GM18508 (cell line): Measurements from ENCODE around the gene ZNF775.
"Not testable (repeated sequence)": the region's sequence is repeated elsewhere in the genome, so short reads cannot be mapped to it uniquely, and the experiment has no call there.

Source experiments
- ATAC-seq: cut with Tn5 transposase; IDR thresholded peaks from one replicate; pipeline ENCODE4 v1.9.1; 2021; ENCODE audit warnings: moderate number of reproducible peaks; ENCODE audit not compliant: insufficient read depth, unreplicated experiment

Gene ZNF775

GRCh38 chr7:150380463-150380862, 1.3 kb downstream of the ZNF775 start:
- ATAC-seq, result no peak

- no peak for ATAC-seq
These were observed 2.0 kb downstream of the ZNF775 start for GRCh38 chr7:150381096-150381495.

DNA sequence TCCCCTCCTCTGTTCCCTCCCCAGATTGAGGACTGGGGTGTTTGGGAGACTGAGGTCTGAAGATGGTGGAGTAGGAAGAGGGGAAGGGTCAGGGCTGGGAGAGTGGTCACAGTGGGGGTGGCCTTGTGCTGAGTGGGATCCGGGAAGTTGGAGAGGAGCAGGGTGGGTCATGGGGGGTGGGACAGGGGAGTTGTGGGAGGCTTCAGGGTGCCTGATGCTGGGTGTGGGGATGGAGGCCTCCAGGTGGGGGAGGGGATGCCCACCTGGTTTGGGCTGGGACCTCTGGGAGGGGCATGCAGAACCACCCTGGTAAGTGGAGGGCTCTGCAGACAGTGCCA, 2.6 kb downstream of the ZNF775 start:
- no peak for ATAC-seq

DNA sequence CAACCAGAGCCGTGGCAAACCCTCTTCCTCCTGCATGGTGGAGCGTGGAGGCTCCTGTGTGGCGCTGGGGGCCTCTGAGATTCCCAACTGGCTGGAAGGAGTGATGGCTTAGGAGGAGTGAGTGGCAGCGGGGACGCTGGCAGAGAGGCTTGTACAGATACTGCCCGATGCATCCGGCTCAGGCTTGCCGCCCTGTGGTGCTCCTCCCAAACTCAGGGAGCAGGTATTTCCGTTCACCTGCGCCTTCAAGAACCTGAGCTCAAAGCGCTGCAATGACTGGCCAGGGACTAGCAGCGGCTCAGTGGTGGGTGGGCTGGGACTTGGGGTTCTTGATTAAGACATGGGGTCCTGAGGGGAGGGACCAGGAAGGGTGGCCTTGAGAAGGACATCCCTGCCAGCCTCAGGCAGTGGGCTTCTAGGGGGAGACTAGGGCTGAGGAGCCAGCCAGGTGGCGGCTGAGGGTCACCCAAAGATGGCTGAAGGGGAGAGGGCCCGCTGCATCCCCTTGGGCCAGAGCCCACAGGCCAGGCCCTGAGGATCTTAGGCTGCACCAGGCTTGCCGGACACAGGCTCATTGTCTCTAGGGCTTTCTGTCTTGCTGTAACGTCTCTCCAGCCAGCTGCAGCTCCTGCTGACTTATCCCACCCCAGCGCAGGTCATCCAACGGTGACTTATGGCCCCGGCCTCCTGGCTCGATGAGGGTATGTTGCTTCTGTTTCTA, 3.2 kb downstream of the ZNF775 start:
- no peak for ATAC-seq

GRCh38 chr7:150382844-150383225, 3.7 kb downstream of the ZNF775 start:
- ATAC-seq, result no peak

DNA sequence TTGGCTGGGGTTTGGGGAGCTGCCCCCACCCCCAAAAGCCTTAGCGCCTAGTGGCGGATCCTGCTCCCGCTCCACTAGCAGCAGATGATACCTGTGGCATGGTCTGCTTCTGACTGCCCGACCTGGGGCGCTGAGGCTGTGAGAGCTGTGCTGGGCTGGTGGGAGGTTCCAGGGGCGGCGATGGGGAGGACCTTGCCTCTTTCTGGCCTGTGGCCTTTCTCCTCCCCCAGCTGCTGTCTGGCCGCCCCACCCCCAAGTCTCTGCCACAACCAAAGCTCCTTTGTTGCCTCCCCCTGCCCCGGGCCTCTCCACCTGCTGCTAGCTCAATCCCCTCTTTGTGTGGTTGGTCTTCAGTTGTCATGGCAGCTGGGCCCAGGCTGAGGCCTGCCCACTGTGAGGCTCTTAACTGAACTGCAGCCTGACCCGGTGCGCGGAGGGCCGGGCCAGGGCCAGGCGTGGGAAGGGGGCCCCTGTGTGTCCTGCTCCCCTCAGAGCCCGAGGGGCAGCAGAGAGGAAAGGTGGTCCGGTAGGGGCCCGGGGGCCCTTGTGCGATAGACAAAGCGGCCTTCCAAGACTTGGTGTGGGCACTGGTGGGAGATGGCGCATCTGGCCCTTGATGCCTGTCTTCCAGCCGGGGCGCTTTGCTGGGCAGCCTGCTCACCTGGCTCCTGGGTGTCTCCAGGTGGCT, 4.7 kb downstream of the ZNF775 start:
- no peak for ATAC-seq

- ATAC-seq, result no peak
These were observed 5.5 kb downstream of the ZNF775 start for GRCh38 chr7:150384406-150385301.

DNA sequence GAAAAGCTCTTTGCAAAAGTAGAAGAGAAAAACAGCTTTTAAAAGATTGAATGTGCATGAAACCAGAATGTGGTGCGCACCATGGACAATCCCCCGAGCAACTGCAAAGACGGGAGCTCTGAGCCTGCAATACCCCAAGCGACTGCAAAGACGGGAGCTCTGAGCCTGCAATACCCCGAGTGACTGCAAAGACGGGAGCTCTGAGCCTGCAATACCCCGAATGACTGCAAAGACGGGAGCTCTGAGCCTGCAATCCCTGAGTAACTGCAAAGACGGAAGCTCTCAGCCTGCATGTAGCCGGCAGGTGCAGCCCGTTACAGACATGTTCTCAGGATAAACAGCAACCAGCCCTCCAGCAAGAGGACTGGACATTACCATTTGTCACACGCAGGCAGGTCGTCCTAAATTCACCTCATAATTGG, 6.2 kb downstream of the ZNF775 start:
- no peak for ATAC-seq

DNA sequence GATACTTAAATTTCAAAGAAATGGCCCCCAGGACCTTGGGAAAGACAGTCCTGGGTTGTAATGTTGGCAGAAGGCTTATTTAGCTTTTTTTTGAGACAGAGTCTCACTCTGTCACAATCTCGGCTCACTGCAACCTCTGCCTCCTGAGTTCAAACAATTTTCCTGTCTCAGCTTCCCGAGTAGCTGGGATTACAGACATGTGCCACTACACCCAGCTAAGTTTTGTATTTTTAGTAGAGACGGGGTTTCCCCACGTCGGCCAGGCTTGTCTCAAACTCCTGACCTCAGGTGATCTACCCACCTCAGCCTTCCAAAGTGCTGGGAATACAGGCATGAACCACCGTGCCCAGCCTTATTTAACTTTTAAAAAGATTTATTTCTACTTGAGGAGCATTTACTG, 6.8 kb downstream of the ZNF775 start:
- not testable (repeated sequence) for ATAC-seq

DNA sequence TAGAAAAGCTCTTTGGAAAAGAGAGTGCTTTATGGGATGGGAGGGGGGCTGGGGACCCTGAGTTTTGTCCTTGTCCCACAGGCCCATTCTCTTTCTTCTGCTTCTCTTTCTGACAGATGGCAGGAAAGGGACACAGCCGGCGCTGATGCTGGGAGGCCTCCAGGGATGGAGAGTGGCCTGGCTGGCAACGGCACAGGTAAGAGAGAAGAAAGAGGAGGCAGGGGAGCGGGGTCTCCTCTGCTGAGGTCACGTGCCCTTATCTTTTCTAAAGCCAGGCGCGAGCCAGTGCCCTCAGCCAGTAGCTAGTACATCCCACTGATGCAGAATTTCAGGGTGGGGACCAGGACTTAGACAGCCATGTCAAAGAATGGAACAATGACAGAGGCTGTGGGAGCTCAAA, 9.2 kb downstream of the ZNF775 start:
- ATAC-seq, result no peak

GRCh38 chr7:150388709-150389531, 9.8 kb downstream of the ZNF775 start:
- no peak for ATAC-seq

GRCh38 chr7:150389532-150389816, 10.3 kb downstream of the ZNF775 start:
- no peak for ATAC-seq

DNA sequence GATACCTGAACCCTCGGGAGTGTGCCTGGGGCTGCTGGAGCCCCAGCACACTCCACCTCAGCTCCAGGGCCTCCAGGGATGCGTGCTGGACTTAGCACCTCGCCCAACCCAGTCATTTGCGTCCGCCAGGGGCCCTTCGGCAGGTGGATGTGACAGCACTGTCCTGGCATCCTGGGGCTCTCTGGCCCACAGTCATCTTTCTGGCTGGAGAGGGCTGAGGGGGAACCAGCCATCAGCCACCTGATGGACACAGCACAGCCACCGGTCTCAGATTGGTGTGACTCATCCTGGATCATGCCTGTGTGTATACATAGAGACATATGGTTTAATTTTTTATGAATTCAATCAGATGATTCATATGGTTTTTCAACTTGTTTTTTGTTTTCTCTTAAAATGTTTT, 11.1 kb downstream of the ZNF775 start:
- no peak for ATAC-seq

GRCh38 chr7:150393325-150393724, 14.2 kb downstream of the ZNF775 start:
- ATAC-seq, result no peak

- ATAC-seq, result no peak
These were observed 17.3 kb downstream of the ZNF775 start for GRCh38 chr7:150396426-150396825.

GRCh38 chr7:150396851-150397260, 17.7 kb downstream of the ZNF775 start:
- ATAC-seq, result no peak

DNA sequence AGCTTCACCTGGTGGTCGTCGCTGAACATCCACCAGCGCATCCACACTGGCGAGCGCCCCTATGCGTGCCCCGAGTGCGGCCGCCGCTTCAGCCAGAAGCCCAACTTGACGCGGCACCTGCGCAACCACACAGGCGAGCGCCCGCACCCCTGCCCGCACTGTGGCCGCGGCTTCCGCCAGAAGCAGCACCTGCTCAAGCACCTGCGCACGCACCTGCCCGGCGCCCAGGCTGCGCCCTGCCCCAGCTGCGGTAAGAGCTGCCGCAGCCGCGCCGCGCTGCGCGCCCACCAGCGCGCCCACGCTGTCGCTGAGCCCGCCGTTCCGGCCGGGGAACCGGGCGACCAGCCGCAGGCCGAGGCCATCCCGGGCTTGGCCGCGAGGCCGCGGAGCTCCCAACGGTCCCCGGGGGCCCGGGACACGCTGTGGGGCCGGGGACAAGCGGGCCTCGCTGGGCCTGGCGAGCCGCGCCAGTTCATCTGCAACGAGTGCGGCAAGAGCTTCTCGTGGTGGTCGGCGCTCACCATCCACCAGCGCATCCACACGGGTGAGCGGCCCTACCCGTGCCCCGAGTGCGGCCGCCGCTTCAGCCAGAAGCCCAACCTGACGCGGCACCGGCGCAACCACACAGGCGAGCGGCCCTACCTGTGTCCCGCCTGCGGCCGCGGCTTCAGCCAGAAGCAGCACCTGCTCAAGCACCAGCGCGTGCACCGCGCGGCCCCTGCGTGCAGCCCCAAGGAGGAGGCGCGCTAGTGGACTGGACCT, 18.4 kb downstream of the ZNF775 start:
- no peak for ATAC-seq

DNA sequence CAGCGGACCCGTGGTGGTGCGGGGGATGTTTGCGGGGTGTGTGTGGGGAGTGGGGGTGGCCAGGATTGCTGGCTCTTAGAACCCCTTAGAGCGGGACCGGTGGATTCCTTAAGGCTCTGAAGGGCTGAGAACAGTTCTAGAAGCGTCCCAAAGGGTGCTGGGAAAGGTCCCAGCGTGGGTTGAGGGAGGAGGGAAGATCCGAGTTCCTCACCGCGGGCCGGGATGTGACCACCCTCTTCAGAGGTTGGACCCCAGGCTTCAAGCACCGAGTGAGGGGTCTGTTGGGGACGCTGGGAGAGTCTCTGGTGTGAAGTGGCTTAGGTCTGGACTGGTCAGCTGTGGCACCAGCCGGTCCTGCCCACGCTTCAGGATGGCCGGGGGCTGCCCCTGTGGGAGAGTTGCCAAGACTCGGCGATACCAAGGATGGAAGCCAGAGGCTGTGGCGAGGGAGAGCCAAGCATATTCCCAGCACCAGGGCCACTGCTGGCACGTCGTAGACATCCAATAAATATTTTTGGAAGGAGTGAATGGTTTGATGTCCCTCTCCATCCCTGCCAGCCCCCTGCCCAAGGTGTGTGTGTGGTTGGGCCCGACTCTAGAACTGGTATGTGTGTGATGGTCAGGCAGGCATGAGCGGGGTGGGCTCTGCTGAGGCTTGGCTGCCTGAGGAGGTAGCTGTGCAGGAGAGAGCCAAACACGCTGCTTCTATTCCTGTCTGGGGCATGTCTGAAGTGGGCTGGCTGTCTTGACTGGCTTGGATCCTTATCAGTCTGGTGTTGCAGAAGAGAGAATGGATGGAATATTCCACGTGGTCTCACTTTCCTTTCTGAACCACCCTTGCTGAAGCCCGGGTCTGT, 19.2 kb downstream of the ZNF775 start:
- ATAC-seq, result no peak

DNA sequence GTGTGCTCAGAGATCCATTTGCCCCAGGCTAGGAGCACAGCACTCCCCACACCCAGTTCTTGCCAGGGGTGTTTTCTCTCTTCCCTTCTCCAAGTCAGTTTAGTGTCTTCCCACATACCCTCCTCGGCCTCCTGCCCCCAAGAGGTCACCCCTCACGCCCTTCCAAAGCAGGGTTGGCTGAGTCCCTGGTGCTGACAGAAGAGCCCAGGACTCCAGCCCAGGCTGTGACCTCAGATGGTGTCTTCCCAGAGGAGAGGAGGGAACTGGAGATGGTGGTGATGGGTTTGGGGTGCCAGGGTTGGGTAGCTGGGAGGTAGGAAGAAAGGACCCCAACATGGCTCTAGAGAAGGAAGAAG, 19.8 kb downstream of the ZNF775 start:
- no peak for ATAC-seq
